GM12873 (cell line): Measurements from ENCODE around the gene LIX1.

Experiments
- TF ChIP-seq, protein P1 (sequence below): IDR thresholded peaks from 2 replicates; pipeline ENCODE4 v1.5.1; 2012; ENCODE audit warnings: low read depth, mild to moderate bottlenecking, moderate library complexity, low read length, control low read depth; ENCODE audit not compliant: insufficient read depth; ENCODE audit errors: missing control alignments

Gene LIX1

DNA sequence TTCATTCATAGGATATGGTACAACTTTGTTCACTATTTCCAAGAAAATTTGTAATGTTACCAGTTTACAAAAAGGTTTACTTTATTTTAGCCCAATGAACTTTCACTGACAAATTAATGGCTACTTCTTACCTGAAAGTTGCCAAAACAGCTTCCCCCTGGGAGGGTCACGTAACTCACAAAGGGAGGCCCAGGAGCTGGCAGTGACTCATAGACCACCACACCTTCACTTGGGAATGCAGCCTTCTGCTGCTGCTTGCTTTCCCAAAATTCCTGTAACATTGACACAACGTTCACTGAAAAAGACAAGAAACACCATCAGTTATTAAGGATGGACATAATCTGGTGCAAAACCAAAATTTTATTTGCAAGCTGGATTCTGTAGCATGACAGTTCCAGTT is 18.1 kb downstream of the LIX1 start:
- TF ChIP-seq, protein P1, sequence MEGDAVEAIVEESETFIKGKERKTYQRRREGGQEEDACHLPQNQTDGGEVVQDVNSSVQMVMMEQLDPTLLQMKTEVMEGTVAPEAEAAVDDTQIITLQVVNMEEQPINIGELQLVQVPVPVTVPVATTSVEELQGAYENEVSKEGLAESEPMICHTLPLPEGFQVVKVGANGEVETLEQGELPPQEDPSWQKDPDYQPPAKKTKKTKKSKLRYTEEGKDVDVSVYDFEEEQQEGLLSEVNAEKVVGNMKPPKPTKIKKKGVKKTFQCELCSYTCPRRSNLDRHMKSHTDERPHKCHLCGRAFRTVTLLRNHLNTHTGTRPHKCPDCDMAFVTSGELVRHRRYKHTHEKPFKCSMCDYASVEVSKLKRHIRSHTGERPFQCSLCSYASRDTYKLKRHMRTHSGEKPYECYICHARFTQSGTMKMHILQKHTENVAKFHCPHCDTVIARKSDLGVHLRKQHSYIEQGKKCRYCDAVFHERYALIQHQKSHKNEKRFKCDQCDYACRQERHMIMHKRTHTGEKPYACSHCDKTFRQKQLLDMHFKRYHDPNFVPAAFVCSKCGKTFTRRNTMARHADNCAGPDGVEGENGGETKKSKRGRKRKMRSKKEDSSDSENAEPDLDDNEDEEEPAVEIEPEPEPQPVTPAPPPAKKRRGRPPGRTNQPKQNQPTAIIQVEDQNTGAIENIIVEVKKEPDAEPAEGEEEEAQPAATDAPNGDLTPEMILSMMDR, result no peak

DNA sequence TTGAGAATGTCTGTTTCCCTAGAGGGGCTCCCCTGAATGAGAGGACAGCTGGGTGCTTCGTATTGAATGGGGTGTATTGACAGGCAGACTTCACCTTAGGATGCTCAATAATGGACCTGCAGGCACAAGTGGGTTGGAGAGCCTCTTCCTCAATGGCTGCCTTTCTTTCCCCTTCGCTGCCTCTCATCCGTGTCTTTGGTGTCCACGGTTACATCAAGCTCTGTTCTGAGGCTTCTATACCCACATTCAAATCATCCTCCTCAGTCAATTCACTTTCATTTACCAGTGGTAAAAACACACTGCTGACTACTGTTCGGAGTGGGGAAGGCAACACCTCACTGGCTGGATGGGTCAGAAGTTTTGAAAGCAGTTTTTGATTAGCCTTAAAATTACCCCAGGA is 20.6 kb downstream of the LIX1 start:
- TF ChIP-seq, protein P1, result no peak

DNA sequence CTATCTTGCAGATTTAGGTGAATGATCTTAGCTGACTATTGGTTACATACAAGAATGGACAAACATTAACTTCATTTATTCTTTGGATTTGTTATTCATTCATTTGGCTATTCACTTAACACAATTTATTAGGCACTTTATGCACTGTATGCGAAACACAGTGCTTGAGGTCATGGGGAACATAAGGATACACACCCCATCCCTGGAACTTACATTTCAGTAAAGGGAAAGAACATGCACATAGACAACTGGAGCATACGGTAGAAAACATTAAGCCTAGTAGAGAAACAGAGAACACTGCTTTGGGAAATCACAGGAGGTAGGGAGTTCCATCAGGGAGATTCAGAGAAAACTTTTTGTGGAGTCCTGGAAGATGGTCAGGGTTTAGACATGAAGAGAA is 22.2 kb downstream of the LIX1 start:
- TF ChIP-seq, protein P1, result no peak

DNA sequence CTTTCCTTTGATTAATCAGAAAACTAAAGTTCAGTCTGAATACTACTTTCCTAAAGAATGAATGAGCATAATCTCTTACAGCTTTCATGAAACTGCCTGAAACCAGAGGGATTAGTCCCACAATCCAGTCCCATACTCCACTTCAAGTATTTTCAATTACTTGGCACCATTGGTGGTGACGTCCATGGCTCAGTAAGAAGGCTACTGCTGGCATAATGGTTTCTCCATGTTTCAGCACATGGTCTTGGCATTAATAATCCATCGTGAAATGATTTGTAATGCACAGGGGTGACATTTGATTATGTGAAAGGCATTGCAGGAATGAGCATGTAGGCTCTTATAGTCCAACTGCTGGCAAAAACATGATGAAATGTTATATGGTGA is 23.4 kb downstream of the LIX1 start:
- TF ChIP-seq, protein P1, result no peak

DNA sequence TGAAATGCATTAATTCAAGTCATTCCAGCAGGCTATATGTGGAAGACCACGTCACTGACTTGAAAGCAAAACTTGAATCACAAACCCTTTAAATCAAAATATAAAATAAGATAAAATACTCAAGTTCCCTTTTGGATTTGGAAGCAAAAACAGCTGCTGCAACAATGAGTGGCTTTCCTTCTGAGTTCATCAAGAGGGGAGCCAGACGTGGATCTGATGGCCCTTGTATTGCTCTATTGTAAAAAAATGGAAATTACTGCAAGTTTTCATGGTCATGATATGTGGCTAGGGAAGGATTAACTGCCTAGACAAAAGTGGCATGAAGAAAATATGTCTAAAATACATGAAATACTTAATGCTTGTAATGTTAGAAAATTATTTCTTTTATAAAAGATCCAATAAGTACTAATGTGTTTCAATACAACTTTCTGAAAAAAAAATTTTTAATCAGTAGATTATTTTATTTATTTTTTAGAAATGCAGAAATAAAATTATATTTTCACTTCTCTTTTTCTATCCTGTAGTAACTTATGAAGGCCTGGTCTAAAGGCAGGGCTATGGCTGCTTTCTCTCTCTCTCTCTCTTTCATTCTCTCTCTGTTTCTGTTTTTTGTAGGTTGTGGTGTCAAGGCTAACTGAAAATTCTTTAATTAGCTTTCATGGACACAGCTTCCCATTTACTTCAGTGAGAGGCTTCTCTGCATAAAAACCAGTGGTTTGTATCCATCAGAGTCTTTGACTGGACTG is 24.0 kb downstream of the LIX1 start:
- TF ChIP-seq, protein P1, result no peak

DNA sequence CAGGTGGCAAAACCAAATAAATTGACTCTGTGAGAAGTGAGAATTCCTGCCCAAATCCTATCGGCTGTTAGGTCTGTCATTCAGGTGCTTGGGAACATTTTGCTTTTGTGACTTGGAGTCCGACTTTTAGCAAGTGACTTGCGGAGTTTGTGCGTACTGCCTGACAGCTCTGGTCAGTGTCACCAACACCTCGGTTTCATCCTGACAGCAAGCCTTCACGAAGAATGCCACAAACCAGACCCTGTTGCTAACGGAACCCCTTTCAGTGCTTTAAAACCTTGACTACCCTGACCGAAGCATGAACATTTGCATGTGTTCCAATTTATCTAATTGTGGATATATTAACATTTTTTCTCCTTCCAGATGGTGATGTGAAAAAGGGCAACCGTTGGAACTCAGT is 26.5 kb downstream of the LIX1 start:
- TF ChIP-seq, protein P1, result no peak

DNA sequence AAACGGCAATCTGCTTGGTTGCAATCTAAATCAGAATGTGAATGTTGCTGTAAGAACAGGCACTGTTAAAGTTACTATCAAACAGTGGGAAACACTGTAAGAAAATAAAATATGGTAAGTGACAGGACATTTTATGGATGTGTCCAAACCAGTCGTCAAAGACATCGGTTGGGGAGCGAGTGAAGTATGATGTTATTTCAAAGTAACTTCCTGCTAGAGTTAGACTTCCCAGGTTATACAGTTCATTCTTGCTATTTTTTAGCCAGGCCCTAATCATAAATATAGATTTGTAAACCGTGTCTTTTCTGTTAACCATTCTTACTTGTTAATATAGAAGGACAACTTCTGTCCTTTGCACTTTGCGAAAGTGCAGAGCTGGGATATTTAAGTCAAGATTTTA is 30.2 kb downstream of the LIX1 start:
- TF ChIP-seq, protein P1, result no peak
